Activated CD8-positive, alpha-beta memory T cell treated with anti-CD3 and anti-CD28 coated beads for 24 hours (primary cell): ENCODE results near the gene SFSWAP.
"Not testable (repeated sequence)": the region's sequence is repeated elsewhere in the genome, so short reads cannot be mapped to it uniquely, and the experiment has no call there.

Source experiments
- DNase-seq: peaks from one replicate; pipeline ENCODE4 v3.0.0-alpha.2; 2020

Gene SFSWAP

GRCh38 chr12:131794061-131794460, 83.2 kb downstream of the SFSWAP start:
- DNase-seq, result no peak

DNA sequence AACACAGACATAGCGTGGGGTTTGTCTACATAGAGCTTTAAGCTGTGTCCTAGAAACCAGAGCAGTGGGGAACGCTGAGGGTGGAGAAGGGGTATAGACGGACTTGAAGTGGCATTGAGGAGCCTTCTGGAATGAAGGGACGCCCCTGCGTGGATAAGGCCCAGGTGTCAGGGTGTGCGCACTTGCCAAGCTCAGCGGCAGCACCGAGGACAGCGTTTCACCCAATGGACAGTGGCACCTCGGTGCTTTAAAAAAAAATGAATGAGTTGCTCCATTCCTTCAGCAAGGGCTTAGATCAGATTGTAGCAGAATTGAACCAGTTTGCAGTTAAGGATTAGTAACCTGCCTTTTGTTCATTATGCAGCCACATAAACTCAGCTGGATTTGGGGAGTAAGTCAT, 83.7 kb downstream of the SFSWAP start:
- DNase-seq, result no peak

DNA sequence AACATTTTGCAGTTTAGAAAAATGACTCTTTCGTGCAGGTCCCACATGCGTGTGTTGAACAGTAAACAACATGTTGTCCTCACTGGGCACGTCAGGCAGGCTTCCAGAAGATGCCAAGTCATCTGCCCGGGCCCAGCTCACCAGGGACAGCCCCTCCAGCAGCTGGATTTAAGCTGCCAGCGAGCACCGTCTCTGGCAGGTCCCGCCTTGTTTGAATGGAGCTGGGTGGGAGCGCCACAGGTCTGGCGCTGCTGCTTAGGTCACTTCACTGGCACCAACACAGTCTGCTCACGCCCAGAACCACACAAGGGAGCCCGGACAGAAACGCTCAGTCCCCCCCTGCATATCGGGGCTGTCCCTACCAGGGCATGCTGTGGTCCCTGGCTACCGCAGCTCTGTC, 84.2 kb downstream of the SFSWAP start:
- DNase-seq, result no peak

GRCh38 chr12:131795690-131796410, 85.0 kb downstream of the SFSWAP start:
- no peak for DNase-seq

GRCh38 chr12:131796411-131796736, 85.5 kb downstream of the SFSWAP start:
- DNase-seq, result no peak

- no peak for DNase-seq
These were observed 86.1 kb downstream of the SFSWAP start for GRCh38 chr12:131796754-131797587.

DNA sequence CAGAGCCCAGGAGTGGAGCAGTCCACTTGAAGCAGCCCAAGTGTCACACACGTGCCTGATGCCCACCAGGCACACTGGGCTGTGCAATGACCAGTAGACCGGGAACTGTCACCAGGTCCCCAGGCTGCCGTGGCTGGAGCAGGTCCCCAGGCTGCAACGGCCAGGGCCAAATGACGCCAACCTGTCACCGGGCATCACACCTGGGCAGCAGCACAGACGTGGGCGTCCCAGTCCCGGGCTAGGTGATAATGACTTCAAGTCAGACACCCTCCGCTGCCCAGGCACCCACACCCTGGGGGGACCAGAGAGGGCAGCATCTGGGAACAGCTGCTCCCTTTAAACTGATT, 86.7 kb downstream of the SFSWAP start:
- no peak for DNase-seq

- no peak for DNase-seq
These were observed 88.3 kb downstream of the SFSWAP start for GRCh38 chr12:131799195-131799594.

DNA sequence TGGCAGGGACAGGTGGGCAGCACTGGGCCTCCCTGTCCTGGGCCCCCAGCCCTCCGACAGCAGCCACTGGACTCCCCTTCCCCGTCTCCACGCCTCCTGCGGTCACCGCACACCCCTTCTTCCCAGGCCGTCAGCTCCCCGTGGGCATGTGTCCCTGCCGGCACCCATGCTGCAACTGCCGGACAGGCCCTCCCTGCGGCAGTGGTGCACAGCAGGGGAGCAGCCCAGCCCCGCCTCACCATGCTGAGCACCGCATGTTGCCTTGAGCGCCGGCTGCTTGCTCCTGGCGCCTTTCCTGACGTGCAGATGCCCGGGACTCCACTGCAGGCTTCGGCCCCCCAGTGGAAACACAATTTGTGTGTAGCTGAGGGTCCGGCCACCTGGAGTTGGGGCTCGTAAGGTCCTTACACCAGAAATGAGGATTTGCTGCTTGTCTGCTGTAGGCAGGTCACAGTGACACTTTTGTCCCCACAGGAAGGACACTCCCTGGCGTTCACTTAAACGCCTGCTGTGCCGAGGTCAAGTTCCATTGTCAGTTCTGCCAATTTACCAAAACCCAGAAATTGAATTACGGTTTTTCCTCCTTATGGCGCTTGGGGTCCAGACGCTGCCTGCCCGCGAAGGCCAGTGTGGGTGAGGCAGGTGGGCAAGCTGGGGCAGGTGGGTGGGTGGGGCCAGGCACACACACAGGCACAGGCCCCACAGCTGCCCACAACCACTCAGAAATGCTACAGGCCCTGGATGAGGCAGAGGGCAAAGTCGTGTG, 89.1 kb downstream of the SFSWAP start:
- no peak for DNase-seq

- DNase-seq, result no peak
These were observed 89.8 kb downstream of the SFSWAP start for GRCh38 chr12:131800594-131801135.

GRCh38 chr12:131801254-131801866, 90.5 kb downstream of the SFSWAP start:
- no peak for DNase-seq

DNA sequence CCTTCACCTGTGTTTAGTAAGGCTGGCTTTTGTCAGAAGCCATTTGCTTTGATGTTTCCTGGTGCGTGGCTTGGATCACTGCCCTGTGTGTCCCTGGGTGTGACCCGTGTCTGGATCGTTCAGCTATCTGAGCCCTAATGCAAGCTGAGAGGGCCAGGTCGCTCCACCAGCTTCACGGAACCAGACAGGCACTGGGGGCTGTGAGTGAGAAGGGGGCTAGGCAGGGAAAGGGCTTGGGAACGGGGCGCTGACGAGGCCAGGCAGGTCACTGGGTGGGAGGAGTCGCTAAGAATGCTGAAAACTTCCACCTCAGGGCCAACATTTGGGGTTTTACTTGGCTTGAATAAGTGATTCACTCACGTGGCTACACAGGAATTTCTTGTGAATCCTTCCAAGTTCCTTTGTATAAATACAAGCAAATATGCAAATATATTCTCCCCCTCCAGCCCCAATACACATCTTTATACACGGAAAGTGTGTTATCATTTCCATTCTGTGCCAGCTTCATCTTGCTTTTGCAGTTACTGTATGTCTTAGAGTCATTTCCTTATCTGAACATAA, 93.2 kb downstream of the SFSWAP start:
- DNase-seq, result no peak

DNA sequence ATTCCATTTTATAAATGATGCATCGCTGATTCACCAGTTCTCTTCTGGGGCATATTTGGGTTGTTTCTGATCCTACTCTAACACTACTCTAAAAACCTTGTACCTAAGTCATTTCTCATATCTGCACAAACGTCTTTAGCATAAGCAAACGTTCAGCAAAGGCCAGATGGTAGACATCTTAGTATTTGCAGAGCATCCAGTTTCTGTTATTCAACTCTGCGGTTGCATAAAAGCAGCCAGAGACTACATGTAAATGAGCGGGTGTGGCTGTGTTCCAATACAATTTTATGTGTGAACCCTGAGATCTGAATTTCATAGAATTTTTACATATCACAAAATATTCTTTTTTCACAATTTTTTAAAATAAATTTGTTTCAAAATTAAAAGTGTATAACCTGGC, 94.5 kb downstream of the SFSWAP start:
- no peak for DNase-seq

GRCh38 chr12:131806674-131807073, 95.8 kb downstream of the SFSWAP start:
- no peak for DNase-seq

- DNase-seq, result peak; percentile 65
These were observed 98.0 kb downstream of the SFSWAP start for GRCh38 chr12:131808744-131809371.

DNA sequence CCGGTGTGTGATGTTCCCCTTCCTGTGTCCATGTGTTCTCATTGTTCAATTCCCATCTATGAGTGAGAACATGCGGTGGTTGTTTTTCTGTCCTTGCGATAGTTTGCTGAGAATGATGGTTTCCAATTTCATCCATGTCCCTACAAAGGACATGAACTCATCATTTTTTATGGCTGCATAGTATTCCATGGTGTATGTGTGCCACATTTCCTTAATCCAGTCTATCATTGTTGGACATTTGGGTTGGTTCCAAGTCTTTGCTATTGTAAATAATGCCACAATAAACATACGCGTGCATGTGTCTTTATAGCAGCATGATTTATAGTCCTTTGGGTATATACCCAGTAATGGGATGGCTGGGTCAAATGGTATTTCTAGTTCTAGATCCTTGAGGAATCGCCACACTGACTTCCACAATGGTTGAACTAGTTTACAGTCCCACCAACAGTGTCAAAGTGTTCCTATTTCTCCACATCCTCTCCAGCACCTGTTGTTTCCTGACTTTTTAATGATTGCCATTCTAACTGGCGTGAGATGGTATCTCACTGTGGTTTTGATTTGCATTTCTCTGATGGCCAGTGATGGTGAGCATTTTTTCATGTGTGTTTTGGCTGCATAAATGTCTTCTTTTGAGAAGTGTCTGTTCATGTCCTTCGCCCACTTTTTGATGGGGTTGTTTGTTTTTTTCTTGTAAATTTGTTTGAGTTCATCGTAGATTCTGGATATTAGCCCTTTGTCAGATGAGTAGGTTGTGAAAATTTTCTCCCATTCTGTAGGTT, 98.8 kb downstream of the SFSWAP start:
- DNase-seq, result not testable (repeated sequence)

- no peak for DNase-seq
These were observed 99.8 kb downstream of the SFSWAP start for GRCh38 chr12:131810726-131811125.

DNA sequence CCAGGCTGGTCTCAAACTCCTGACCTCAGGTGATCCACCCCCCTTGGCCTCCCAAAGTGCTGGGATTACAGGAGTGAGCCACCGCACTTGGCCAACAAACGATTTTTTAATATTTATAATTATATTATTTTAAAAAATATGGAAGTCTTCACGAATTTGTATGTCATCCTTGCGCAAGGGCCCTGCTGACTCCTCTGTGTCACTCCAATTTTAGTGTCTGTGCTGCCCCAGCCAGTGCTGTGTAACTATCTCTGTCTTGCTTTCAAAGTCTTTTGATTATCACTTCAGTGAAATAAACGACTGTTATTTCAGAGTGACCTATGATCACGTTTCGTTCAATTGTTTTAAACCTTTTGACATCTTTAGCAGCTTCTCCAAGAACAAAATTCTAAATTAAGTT, 104.2 kb downstream of the SFSWAP start:
- no peak for DNase-seq

DNA sequence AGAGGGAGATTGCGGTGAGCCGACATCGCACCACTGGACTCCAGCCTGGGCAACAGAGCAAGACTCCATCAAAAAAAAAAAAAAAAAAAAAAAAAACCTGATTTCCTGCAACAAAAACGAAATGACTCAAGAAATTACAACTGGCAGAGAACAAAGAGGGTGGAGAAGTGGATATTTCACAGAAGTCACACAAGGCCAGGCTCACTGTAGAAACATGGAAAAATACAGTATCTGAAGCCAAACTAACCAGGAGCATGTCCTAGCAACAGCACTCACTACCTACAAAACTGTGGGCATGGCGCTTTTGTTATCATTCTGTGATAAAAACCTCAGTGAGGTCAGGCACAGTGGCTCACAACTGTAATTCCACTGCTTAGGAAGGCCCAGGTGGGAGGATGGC, 105.6 kb downstream of the SFSWAP start:
- no peak for DNase-seq

GRCh38 chr12:131817241-131817640, 106.4 kb downstream of the SFSWAP start:
- no peak for DNase-seq

- no peak for DNase-seq
These were observed 108.1 kb downstream of the SFSWAP start for GRCh38 chr12:131818821-131819585.
